K562 (cell line): ENCODE measurements around the gene DNASE1L1. TPM values are rescaled to one million over a fixed set of nuclear protein-coding genes. Genes with fewer than 3 reads are reported as not detected.

ENCODE experiments used
- BACH1 ChIP-seq: fragments of 200-800 bp; sonication (Bioruptor generic); IDR thresholded peaks from 2 replicates; pipeline ENCODE4 v1.6.1; 2016; ENCODE audit warnings: missing genetic modification characterization, missing compliant biosample characterization
- BHLHE40 ChIP-seq: IDR thresholded peaks from 2 replicates; pipeline ENCODE4 v1.6.1; 2011; ENCODE audit warnings: low read length, improper control_type of control experiment
- CAMTA2 ChIP-seq: fragments of 250-450 bp; sonication (Bioruptor Pico); conservative IDR thresholded peaks from 2 replicates; pipeline ENCODE4 v1.5.1; 2022
- FOXP1 ChIP-seq: sonication (generic); formaldehyde crosslinking; IDR thresholded peaks from 2 replicates; pipeline ENCODE4 v1.8.0; 2022; ENCODE audit warnings: mild to moderate bottlenecking, missing genetic modification reagents
- FUS ChIP-seq: fragments of 200-400 bp; formaldehyde crosslinking; optimal IDR thresholded peaks from 2 replicates; pipeline ENCODE3; 2017; ENCODE audit warnings: low read depth, low read length
- GABPB2 ChIP-seq: fragments of 250-450 bp; sonication (Bioruptor Pico); conservative IDR thresholded peaks from 2 replicates; pipeline ENCODE4 v1.5.1; 2021; ENCODE audit warnings: mild to moderate bottlenecking
- HEY1 ChIP-seq: fragments of 250-450 bp; sonication (Bioruptor Pico); IDR thresholded peaks from 2 replicates; pipeline ENCODE4 v1.5.0; 2020; ENCODE audit warnings: mild to moderate bottlenecking, moderate library complexity, borderline replicate concordance
- JUNB ChIP-seq: fragments of 450-650 bp; formaldehyde crosslinking; conservative IDR thresholded peaks from 2 replicates; pipeline ENCODE4 v1.4.0; 2020; ENCODE audit warnings: mild to moderate bottlenecking
- KLF16 ChIP-seq: IDR thresholded peaks from 2 replicates; pipeline ENCODE4 v1.6.1; 2016; ENCODE audit warnings: antibody characterized with exemption
- MECOM ChIP-seq: fragments of 250-450 bp; sonication (Bioruptor Pico); IDR thresholded peaks from 2 replicates; pipeline ENCODE4 v1.8.0; 2022; ENCODE audit warnings: inconsistent platforms
- MIER1 ChIP-seq: fragments of 450-650 bp; IDR thresholded peaks from 2 replicates; pipeline ENCODE4 v1.6.1; 2016; ENCODE audit warnings: antibody characterized with exemption, mild to moderate bottlenecking, low read depth
- MYBL2 ChIP-seq, 2 experiments: fragments of 450-650 bp in 1 of 2; sonication (generic) in 1 of 2; formaldehyde crosslinking in 1 of 2; IDR thresholded peaks; 2 replicates each; pipeline versions ENCODE4 v1.6.1 to v1.8.1; 2017 to 2022; ENCODE audit warnings: borderline replicate concordance in 1 of 2, inconsistent platforms in 1 of 2, low read depth in 1 of 2, mild to moderate bottlenecking in 1 of 2, missing genetic modification reagents in 1 of 2, moderate library complexity in 1 of 2
- PYGO2 ChIP-seq: fragments of 450-650 bp; IDR thresholded peaks from 2 replicates; pipeline ENCODE4 v1.6.1; 2016; ENCODE audit warnings: mild to moderate bottlenecking, missing genetic modification characterization, moderate library complexity, missing compliant biosample characterization
- RBM22 ChIP-seq: fragments of 200-400 bp; formaldehyde crosslinking; IDR thresholded peaks from 2 replicates; pipeline ENCODE4 v1.6.1; 2018; ENCODE audit warnings: low read length, low read depth; ENCODE audit not compliant: poor library complexity, severe bottlenecking
- RBM34 ChIP-seq: fragments of 200-400 bp; formaldehyde crosslinking; IDR thresholded peaks from 2 replicates; pipeline ENCODE4 v1.6.1; 2018; ENCODE audit warnings: low read length, borderline replicate concordance; ENCODE audit not compliant: insufficient read depth
- RNF2 ChIP-seq: sonication (generic); IDR thresholded peaks from 2 replicates; pipeline ENCODE4 v1.6.1; 2016
- SMC3 ChIP-seq: conservative IDR thresholded peaks from 2 replicates; pipeline ENCODE4 v1.6.1; 2011; ENCODE audit warnings: low read depth, low read length, improper control_type of control experiment; ENCODE audit not compliant: insufficient read depth
- TFAM ChIP-seq: fragments of 250-450 bp; sonication (Bioruptor Pico); conservative IDR thresholded peaks from 2 replicates; pipeline ENCODE4 v1.5.0; 2021; ENCODE audit warnings: mild to moderate bottlenecking, moderate library complexity
- ZEB2 ChIP-seq: fragments of 450-650 bp; IDR thresholded peaks from 2 replicates; pipeline ENCODE4 v1.6.1; 2016
- ZNF239 ChIP-seq: fragments of 250-450 bp; sonication (Bioruptor Pico); IDR thresholded peaks from 2 replicates; pipeline ENCODE4 v1.4.0; 2020; ENCODE audit warnings: mild to moderate bottlenecking
- polyA plus RNA-seq, 8 experiments: library from polyadenylated mRNA; depleted of rRNA in 4 of 8; stranded (reverse) in 5 of 8; unstranded in 3 of 8; fragments of >200 nt; fragmentation: Nextera tagmentation in 2 of 8; fragmentation: Illumina TruSeq in 1 of 8; extraction: Ambion mirVana in 2 of 8; extraction: Trizol in 1 of 8; gene quantifications; 2 replicates each; pipeline versions ENCODE4 v1.2.1 to v1.2.3, GENCODE V29; 2011 to 2014; ENCODE audit warnings: inconsistent platforms in 1 of 8, missing spikeins in 1 of 8
- total RNA-seq, 7 experiments: library from RNA; depleted of rRNA in 6 of 7; stranded (reverse); fragments of >200 nt in 6 of 7; fragmentation: Illumina TruSeq in 2 of 7; extraction: Trizol in 2 of 7; gene quantifications; 2 replicates each; pipeline versions ENCODE4 v1.2.1 to v1.2.3, GENCODE V29; 2011 to 2021; ENCODE audit warnings: low replicate concordance in 1 of 7
- TF ChIP-seq, protein P1 (sequence below): sonication (generic); formaldehyde crosslinking; IDR thresholded peaks from 2 replicates; pipeline ENCODE4 v1.8.0; 2022; ENCODE audit warnings: missing genetic modification reagents, mild to moderate bottlenecking, borderline replicate concordance
- TF ChIP-seq, protein P2 (sequence below): sonication (generic); formaldehyde crosslinking; IDR thresholded peaks from 2 replicates; pipeline ENCODE4 v1.8.0; 2022; ENCODE audit warnings: mild to moderate bottlenecking, missing genetic modification reagents
- TF ChIP-seq, protein P3 (sequence below): fragments of 450-650 bp; formaldehyde crosslinking; IDR thresholded peaks from 2 replicates; pipeline ENCODE4 v1.4.0; 2020; ENCODE audit warnings: mild to moderate bottlenecking, moderate library complexity
- TF ChIP-seq, protein P4 (sequence below): sonication (generic); formaldehyde crosslinking; IDR thresholded peaks from 2 replicates; pipeline ENCODE4 v1.8.1; 2023; ENCODE audit warnings: mild to moderate bottlenecking, missing genetic modification reagents, moderate library complexity

Gene DNASE1L1
- total and polyA plus RNA-seq, 9 of the 15 experiments (the other 6 are each of a cell fraction or from before 2014, with no cell fraction given) = 0.73 to 12.6 (median 7.9) TPM

DNA sequence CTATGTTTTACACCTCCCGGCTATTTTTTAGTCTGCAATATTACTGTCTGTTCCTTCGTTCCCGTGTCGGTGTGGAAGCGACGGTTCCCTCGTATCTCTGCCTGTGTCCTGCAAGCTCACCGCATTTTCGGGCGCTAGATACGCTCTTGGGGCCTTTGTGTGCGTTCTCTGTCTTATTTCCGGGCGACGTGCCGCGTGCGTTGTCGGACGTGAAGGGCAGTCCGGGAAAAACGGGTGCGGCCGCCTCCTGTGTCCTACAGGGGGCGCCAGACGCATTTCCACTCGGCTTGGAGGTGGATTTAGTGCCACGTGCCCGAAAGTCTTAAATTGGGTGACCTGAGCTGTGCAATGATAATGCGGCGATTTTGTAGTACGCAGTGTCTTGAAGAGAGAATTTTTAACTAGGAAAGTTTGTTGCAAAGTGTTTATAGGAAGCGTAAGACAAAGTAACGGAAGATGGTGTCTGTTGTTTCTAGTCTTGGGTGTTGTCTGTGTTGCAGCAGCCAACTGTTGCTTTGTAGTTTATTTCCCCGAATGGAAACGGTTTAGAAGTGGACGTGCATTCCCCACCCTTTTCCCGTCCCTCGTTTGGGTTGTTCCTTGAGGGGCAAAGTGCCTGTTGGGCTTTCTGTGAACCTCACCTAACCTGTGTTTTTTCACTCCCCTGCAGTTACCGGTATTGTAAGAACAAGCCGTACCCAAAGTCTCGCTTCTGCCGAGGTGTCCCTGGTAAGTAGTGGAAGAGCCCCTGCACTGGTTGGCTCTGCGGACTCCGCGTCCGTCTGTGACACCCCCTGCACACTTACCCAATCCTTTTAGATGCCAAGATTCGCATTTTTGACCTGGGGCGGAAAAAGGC, 10.2 kb downstream of the DNASE1L1 start (continued):
- TF ChIP-seq RNF2 (peak; percentile 7; the same call in 1 of the 2 replicates), ZNF239 (CRISPR knock-in tag) (no peak), RBM22 (peak; percentile 95), SMC3 (0 out of 2 replicates have a peak, but pooled peaks have one; percentile 2), MYBL2 (IDR thresholded peaks at IDR 0.05; ENCODE audit: low read depth) (no peak), MYBL2 (CRISPR knock-in tag; IDR thresholded peaks at IDR 0.05; ENCODE audit: borderline replicate concordance) (no peak), FOXP1 (peak; percentile 15; the same call in 1 of the 2 replicates), MIER1 (no peak), GABPB2 (CRISPR knock-in tag) (no peak), PYGO2 (tag) (no peak), FUS (no peak), JUNB (CRISPR knock-in tag) (no peak), RBM34 (no peak), ZEB2 (no peak), CAMTA2 (no peak), KLF16 (no peak), BHLHE40 (peak; percentile 69), TFAM (CRISPR knock-in tag) (no peak), BACH1 (tag) (0 out of 2 replicates have a peak, but pooled peaks have one; percentile 11), MECOM (no peak), HEY1 (CRISPR knock-in tag) (no peak)
- TF ChIP-seq, protein P1, sequence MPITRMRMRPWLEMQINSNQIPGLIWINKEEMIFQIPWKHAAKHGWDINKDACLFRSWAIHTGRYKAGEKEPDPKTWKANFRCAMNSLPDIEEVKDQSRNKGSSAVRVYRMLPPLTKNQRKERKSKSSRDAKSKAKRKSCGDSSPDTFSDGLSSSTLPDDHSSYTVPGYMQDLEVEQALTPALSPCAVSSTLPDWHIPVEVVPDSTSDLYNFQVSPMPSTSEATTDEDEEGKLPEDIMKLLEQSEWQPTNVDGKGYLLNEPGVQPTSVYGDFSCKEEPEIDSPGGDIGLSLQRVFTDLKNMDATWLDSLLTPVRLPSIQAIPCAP = peak; percentile 17; the same call in 1 of the 2 replicates
- TF ChIP-seq, protein P2, sequence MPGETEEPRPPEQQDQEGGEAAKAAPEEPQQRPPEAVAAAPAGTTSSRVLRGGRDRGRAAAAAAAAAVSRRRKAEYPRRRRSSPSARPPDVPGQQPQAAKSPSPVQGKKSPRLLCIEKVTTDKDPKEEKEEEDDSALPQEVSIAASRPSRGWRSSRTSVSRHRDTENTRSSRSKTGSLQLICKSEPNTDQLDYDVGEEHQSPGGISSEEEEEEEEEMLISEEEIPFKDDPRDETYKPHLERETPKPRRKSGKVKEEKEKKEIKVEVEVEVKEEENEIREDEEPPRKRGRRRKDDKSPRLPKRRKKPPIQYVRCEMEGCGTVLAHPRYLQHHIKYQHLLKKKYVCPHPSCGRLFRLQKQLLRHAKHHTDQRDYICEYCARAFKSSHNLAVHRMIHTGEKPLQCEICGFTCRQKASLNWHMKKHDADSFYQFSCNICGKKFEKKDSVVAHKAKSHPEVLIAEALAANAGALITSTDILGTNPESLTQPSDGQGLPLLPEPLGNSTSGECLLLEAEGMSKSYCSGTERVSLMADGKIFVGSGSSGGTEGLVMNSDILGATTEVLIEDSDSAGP (CRISPR knock-in tag) = no peak
- TF ChIP-seq, protein P3, sequence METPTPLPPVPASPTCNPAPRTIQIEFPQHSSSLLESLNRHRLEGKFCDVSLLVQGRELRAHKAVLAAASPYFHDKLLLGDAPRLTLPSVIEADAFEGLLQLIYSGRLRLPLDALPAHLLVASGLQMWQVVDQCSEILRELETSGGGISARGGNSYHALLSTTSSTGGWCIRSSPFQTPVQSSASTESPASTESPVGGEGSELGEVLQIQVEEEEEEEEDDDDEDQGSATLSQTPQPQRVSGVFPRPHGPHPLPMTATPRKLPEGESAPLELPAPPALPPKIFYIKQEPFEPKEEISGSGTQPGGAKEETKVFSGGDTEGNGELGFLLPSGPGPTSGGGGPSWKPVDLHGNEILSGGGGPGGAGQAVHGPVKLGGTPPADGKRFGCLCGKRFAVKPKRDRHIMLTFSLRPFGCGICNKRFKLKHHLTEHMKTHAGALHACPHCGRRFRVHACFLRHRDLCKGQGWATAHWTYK = 0 out of 2 replicates have a peak, but pooled peaks have one; percentile 36
- TF ChIP-seq, protein P4, sequence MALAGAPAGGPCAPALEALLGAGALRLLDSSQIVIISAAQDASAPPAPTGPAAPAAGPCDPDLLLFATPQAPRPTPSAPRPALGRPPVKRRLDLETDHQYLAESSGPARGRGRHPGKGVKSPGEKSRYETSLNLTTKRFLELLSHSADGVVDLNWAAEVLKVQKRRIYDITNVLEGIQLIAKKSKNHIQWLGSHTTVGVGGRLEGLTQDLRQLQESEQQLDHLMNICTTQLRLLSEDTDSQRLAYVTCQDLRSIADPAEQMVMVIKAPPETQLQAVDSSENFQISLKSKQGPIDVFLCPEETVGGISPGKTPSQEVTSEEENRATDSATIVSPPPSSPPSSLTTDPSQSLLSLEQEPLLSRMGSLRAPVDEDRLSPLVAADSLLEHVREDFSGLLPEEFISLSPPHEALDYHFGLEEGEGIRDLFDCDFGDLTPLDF = no peak
